ENCODE measurements around the gene BRIP1.

Gene BRIP1

GRCh38 chr17:61733021-61733420, 130.3 kb downstream of the BRIP1 start:
- no peak for TF ChIP-seq TAF1 (IDR thresholded peaks at IDR 0.05; ENCODE audit: low read depth)
- no peak for TF ChIP-seq RAD21 (IDR thresholded peaks at IDR 0.05; ENCODE audit: low read depth)
- TF ChIP-seq TEAD4 (IDR thresholded peaks at IDR 0.05), result no peak

- no peak for TF ChIP-seq REST (IDR thresholded peaks at IDR 0.05; ENCODE audit: low read depth)
- no peak for TF ChIP-seq CEBPB (IDR thresholded peaks at IDR 0.05)
- TF ChIP-seq ZBTB7A (IDR thresholded peaks at IDR 0.05; ENCODE audit: low read depth), result no peak
Measured at GRCh38 chr17:61732169-61732568, 131.2 kb downstream of the BRIP1 start.

- TF ChIP-seq REST (IDR thresholded peaks at IDR 0.05; ENCODE audit: low read depth) (no peak), EGR1 (IDR thresholded peaks at IDR 0.05) (no peak), MAX (IDR thresholded peaks at IDR 0.05) (no peak), EP300 (IDR thresholded peaks at IDR 0.05; ENCODE audit: borderline replicate concordance) (no peak), CREB1 (IDR thresholded peaks at IDR 0.05; ENCODE audit: low read depth) (no peak), TEAD4 (IDR thresholded peaks at IDR 0.05) (no peak), USF1 (IDR thresholded peaks at IDR 0.05) (no peak), TCF12 (IDR thresholded peaks at IDR 0.05; ENCODE audit: low read depth) (no peak), TAF1 (IDR thresholded peaks at IDR 0.05; ENCODE audit: low read depth) (no peak), RAD21 (IDR thresholded peaks at IDR 0.05; ENCODE audit: low read depth) (no peak), NFIC (IDR thresholded peaks at IDR 0.05) (no peak), ZBTB7A (IDR thresholded peaks at IDR 0.05; ENCODE audit: low read depth) (no peak), FOXM1 (IDR thresholded peaks at IDR 0.05; ENCODE audit: borderline replicate concordance, low read depth) (no peak), YY1 (IDR thresholded peaks at IDR 0.05; ENCODE audit: low read depth) (no peak), CEBPB (IDR thresholded peaks at IDR 0.05) (no peak)
Measured at GRCh38 chr17:61731330-61731729, 132.0 kb downstream of the BRIP1 start.

GRCh38 chr17:61729690-61730268, 133.5 kb downstream of the BRIP1 start:
- no peak for TF ChIP-seq FOXM1 (IDR thresholded peaks at IDR 0.05; ENCODE audit: borderline replicate concordance, low read depth)

GRCh38 chr17:61728297-61728836, 135.0 kb downstream of the BRIP1 start:
- no peak for TF ChIP-seq CEBPB (IDR thresholded peaks at IDR 0.05)
- TF ChIP-seq FOXM1 (IDR thresholded peaks at IDR 0.05; ENCODE audit: borderline replicate concordance, low read depth), result no peak
- no peak for TF ChIP-seq TEAD4 (IDR thresholded peaks at IDR 0.05)
- no peak for TF ChIP-seq TCF12 (IDR thresholded peaks at IDR 0.05; ENCODE audit: low read depth)
- no peak for TF ChIP-seq NFIC (IDR thresholded peaks at IDR 0.05)
- TF ChIP-seq RAD21 (IDR thresholded peaks at IDR 0.05; ENCODE audit: low read depth), result no peak
- no peak for TF ChIP-seq REST (IDR thresholded peaks at IDR 0.05; ENCODE audit: low read depth)
- no peak for TF ChIP-seq CREB1 (IDR thresholded peaks at IDR 0.05; ENCODE audit: low read depth)
- no peak for TF ChIP-seq USF1 (IDR thresholded peaks at IDR 0.05)
- no peak for TF ChIP-seq EGR1 (IDR thresholded peaks at IDR 0.05)
- TF ChIP-seq ZBTB7A (IDR thresholded peaks at IDR 0.05; ENCODE audit: low read depth), result no peak
- TF ChIP-seq TAF1 (IDR thresholded peaks at IDR 0.05; ENCODE audit: low read depth), result no peak
- TF ChIP-seq MAX (IDR thresholded peaks at IDR 0.05), result no peak
- TF ChIP-seq YY1 (IDR thresholded peaks at IDR 0.05; ENCODE audit: low read depth), result no peak
- TF ChIP-seq EP300 (IDR thresholded peaks at IDR 0.05; ENCODE audit: borderline replicate concordance), result no peak
